OCI-LY1 (cell line): ENCODE measurements around the gene RXFP3.

Experiments used
- H2AFZ ChIP-seq: fragments of 200-600 bp; sonication (generic), shearing (Covaris generic); 2 replicates; pipeline ENCODE4 v1.6.0; 2014; ENCODE audit warnings: antibody characterized with exemption, mild to moderate bottlenecking, low read length
- H3F3A ChIP-seq: fragments of 200-600 bp; sonication (generic), shearing (Covaris generic); 2 replicates; pipeline ENCODE4 v1.6.0; 2014; ENCODE audit warnings: mild to moderate bottlenecking, antibody characterized with exemption, low read length, moderate library complexity; ENCODE audit not compliant: insufficient read depth
- H3K27ac ChIP-seq: fragments of 200-600 bp; sonication (generic); 2 replicates; pipeline ENCODE4 v1.5.1; 2014; ENCODE audit warnings: low read length, mixed run types, mild to moderate bottlenecking, low read depth; ENCODE audit not compliant: poor library complexity, severe bottlenecking
- H3K27me3 ChIP-seq: fragments of 200-600 bp; sonication (generic); 2 replicates; pipeline ENCODE4 v1.6.0; 2014; ENCODE audit warnings: antibody characterized with exemption, mild to moderate bottlenecking, low read length, moderate library complexity; ENCODE audit not compliant: insufficient read depth
- H3K36me3 ChIP-seq: fragments of 200-600 bp; sonication (generic); 2 replicates; pipeline ENCODE4 v1.6.1; 2014; ENCODE audit warnings: mild to moderate bottlenecking, antibody characterized with exemption, low read length, moderate library complexity, mixed read lengths; ENCODE audit not compliant: insufficient read depth
- H3K4me1 ChIP-seq: fragments of 200-600 bp; sonication (generic); 2 replicates; pipeline ENCODE4 v1.5.1; 2014; ENCODE audit warnings: mild to moderate bottlenecking, low read length, moderate library complexity; ENCODE audit not compliant: insufficient read depth, severe bottlenecking
- H3K4me2 ChIP-seq: fragments of 200-600 bp; sonication (generic), shearing (Covaris generic); 2 replicates; pipeline ENCODE4 v1.6.1; 2014; ENCODE audit warnings: low read length
- H3K4me3 ChIP-seq: fragments of 200-600 bp; sonication (generic); 2 replicates; pipeline ENCODE4 v1.5.1; 2014; ENCODE audit warnings: low read length, low read depth, mild to moderate bottlenecking, mixed read lengths; ENCODE audit not compliant: poor library complexity, severe bottlenecking
- H3K79me2 ChIP-seq: fragments of 200-600 bp; shearing (Covaris generic); 2 replicates; pipeline ENCODE4 v1.6.1; 2016; ENCODE audit warnings: mixed run types, low read length, mixed read lengths; ENCODE audit not compliant: insufficient read depth
- H3K9ac ChIP-seq: fragments of 200-600 bp; sonication (generic), shearing (Covaris generic); 2 replicates; pipeline ENCODE4 v1.6.1; 2014; ENCODE audit warnings: mild to moderate bottlenecking, low read length, mixed read lengths
- H3K9me2 ChIP-seq: fragments of 200-600 bp; sonication (generic), shearing (Covaris generic); 2 replicates; pipeline ENCODE4 v1.6.1; 2014; ENCODE audit warnings: low read depth, mild to moderate bottlenecking, low read length, mixed read lengths
- H3K9me3 ChIP-seq: fragments of 200-600 bp; shearing (Covaris generic); 2 replicates; pipeline ENCODE4 v1.6.1; 2014; ENCODE audit warnings: low read length, mixed read lengths
- H4K20me1 ChIP-seq: fragments of 200-600 bp; sonication (generic), shearing (Covaris generic); 2 replicates; pipeline ENCODE4 v1.6.0; 2016; ENCODE audit warnings: mild to moderate bottlenecking, low read length; ENCODE audit not compliant: insufficient read depth
- EZH2 ChIP-seq: fragments of 200-600 bp; sonication (generic), shearing (Covaris generic); IDR thresholded peaks from 2 replicates; pipeline ENCODE4 v1.8.0; 2017; ENCODE audit warnings: borderline replicate concordance, mixed run types, mild to moderate bottlenecking, antibody characterized with exemption, low read length, moderate library complexity, mixed read lengths
- TF ChIP-seq, protein P1 (sequence below): fragments of 200-600 bp; sonication (generic), shearing (Covaris generic); IDR thresholded peaks from 2 replicates; pipeline ENCODE4 v1.5.1; 2017; ENCODE audit warnings: mild to moderate bottlenecking, antibody characterized with exemption, low read length, moderate library complexity, mixed read lengths

Gene RXFP3

DNA sequence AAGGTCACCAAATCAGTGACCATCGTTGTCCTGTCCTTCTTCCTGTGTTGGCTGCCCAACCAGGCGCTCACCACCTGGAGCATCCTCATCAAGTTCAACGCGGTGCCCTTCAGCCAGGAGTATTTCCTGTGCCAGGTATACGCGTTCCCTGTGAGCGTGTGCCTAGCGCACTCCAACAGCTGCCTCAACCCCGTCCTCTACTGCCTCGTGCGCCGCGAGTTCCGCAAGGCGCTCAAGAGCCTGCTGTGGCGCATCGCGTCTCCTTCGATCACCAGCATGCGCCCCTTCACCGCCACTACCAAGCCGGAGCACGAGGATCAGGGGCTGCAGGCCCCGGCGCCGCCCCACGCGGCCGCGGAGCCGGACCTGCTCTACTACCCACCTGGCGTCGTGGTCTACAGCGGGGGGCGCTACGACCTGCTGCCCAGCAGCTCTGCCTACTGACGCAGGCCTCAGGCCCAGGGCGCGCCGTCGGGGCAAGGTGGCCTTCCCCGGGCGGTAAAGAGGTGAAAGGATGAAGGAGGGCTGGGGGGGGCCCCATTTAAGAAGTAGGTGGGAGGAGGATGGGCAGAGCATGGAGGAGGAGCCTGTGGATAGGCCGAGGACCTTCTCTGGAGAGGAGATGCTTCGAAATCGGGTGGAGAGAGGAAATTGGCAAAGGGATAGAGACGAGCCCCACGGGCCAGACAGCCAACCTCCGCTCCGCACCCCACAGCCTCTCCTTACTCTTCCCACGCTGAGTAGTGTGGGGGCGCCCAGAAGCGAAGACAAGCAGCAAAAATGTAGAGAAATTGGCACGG, 1.7 kb downstream of the RXFP3 start:
- H3F3A ChIP-seq, result no peaks in the 10 kb centered on the region
- H3K27me3 ChIP-seq, result no peaks in the 10 kb centered on the region
- no peaks in the 10 kb centered on the region for H3K36me3 ChIP-seq
- H3K9me3 ChIP-seq, result no peaks in the 10 kb centered on the region
- H3K9ac ChIP-seq, result no peak overlapping the region
- no peak overlapping the region for H3K4me2 ChIP-seq
- H4K20me1 ChIP-seq, result no peaks in the 10 kb centered on the region
- no peaks in the 10 kb centered on the region for H3K79me2 ChIP-seq
- TF ChIP-seq EZH2, result no peak
- no peaks in the 10 kb centered on the region for H3K4me1 ChIP-seq
- H3K4me3 ChIP-seq, result no peak overlapping the region
- no peak overlapping the region for H2AFZ ChIP-seq
- H3K9me2 ChIP-seq, result no peaks in the 10 kb centered on the region
- H3K27ac ChIP-seq, result no peak overlapping the region

DNA sequence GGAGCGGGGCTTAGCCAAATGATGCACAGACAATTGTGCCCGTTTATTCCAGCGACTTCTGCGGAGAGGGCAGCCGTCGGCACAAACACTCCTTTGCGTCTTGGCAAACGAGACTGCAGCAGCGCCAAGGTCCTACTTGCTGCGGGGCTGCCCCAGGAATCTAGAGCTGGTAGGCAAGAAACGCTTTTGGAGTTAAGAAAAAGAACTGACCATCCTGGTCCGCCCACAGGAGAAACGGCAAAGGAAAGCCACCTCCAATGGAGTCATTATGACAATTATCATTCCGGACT, 2.3 kb downstream of the RXFP3 start:
- Histone ChIP-seq H3F3A (no peaks in the 10 kb centered on the region), H3K36me3 (no peaks in the 10 kb centered on the region), H4K20me1 (no peaks in the 10 kb centered on the region), H3K79me2 (no peaks in the 10 kb centered on the region), H3K9me3 (no peaks in the 10 kb centered on the region), H3K4me1 (no peaks in the 10 kb centered on the region), H3K27me3 (no peaks in the 10 kb centered on the region), H3K27ac (no peak overlapping the region), H2AFZ (no peak overlapping the region), H3K4me2 (no peak overlapping the region), H3K4me3 (no peak overlapping the region), H3K9me2 (no peaks in the 10 kb centered on the region), H3K9ac (no peak overlapping the region)
- no peak for TF ChIP-seq EZH2
- TF ChIP-seq, protein P1, sequence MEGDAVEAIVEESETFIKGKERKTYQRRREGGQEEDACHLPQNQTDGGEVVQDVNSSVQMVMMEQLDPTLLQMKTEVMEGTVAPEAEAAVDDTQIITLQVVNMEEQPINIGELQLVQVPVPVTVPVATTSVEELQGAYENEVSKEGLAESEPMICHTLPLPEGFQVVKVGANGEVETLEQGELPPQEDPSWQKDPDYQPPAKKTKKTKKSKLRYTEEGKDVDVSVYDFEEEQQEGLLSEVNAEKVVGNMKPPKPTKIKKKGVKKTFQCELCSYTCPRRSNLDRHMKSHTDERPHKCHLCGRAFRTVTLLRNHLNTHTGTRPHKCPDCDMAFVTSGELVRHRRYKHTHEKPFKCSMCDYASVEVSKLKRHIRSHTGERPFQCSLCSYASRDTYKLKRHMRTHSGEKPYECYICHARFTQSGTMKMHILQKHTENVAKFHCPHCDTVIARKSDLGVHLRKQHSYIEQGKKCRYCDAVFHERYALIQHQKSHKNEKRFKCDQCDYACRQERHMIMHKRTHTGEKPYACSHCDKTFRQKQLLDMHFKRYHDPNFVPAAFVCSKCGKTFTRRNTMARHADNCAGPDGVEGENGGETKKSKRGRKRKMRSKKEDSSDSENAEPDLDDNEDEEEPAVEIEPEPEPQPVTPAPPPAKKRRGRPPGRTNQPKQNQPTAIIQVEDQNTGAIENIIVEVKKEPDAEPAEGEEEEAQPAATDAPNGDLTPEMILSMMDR, result no peak

DNA sequence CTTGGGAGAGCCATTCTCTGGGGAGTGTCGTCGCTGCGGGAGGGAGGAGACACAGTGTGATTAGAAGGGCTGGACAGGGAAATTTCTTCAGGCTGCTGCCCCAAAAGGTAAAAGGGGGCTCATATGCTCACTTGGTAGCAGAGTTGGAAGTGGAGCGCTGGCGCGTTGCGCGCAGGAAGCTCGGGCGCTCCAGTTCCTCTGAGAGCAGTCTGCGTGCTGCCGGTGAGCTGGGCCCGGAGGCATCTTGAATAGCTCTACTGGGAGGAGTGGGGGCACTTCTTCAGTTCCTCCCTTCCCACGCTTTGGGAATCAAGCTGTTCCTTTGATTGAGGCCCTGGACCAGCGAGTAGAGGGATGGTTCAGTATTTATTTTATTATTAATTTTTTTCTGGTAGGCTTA, 2.7 kb downstream of the RXFP3 start:
- Histone ChIP-seq H3K4me2 (no peak overlapping the region), H3F3A (no peaks in the 10 kb centered on the region), H3K79me2 (no peaks in the 10 kb centered on the region), H3K9me2 (no peaks in the 10 kb centered on the region), H3K27ac (no peak overlapping the region), H3K9me3 (no peaks in the 10 kb centered on the region), H3K9ac (no peak overlapping the region), H3K4me3 (no peak overlapping the region), H3K4me1 (no peaks in the 10 kb centered on the region), H4K20me1 (no peaks in the 10 kb centered on the region), H2AFZ (no peak overlapping the region), H3K27me3 (no peaks in the 10 kb centered on the region), H3K36me3 (no peaks in the 10 kb centered on the region)
- TF ChIP-seq, protein P1, result no peak
- no peak for TF ChIP-seq EZH2
